Lower leg skin (tissue), 3 donors: ENCODE data around the gene TANC1.

Experiments
- POLR2A ChIP-seq, 2 donors: fragments of 450-650 bp; IDR thresholded peaks; one replicate each; pipeline ENCODE4 v1.6.1; 2016 to 2017; ENCODE audit warnings: antibody characterized with exemption in 2 of 2, mild to moderate bottlenecking in 1 of 2, moderate library complexity in 1 of 2
- TF ChIP-seq, protein P1 (sequence below), 3 donors: fragments of 450-650 bp; IDR thresholded peaks; one replicate each; pipeline ENCODE4 v1.5.1; 2016; ENCODE audit warnings: antibody characterized with exemption in 3 of 3, mild to moderate bottlenecking in 3 of 3, moderate library complexity in 2 of 3

DNA sequence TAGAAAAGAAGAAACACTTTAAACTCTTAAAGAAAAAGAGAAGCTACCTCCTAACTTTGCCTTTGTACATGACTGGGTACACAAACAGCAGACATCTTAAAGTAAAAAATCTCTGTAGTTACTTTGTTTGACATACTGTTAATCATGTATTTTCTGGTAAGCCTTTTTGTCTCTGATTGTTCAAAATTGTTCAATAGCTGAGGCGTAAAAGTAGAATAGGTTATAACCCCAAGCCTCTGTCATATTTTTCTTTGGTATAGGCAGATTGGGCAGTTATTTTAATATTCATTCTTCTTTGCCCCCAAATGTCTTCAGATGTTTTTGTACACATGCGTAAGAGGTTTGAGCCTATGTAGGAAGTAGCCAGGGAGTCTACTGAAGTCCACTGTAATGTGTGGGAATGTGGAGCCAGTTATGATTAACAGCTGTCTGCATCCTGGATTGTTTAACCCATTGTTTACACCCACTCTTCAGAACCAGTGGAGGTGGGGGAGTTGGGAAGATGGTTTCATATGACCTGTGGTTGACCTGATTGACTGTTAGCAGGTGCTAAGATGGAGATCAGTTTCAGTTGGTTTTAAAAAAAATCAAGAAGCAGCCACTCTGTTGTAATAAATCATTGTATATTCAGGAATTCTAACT, 150.5 kb downstream of the TANC1 start:
- TF ChIP-seq, protein P1, sequence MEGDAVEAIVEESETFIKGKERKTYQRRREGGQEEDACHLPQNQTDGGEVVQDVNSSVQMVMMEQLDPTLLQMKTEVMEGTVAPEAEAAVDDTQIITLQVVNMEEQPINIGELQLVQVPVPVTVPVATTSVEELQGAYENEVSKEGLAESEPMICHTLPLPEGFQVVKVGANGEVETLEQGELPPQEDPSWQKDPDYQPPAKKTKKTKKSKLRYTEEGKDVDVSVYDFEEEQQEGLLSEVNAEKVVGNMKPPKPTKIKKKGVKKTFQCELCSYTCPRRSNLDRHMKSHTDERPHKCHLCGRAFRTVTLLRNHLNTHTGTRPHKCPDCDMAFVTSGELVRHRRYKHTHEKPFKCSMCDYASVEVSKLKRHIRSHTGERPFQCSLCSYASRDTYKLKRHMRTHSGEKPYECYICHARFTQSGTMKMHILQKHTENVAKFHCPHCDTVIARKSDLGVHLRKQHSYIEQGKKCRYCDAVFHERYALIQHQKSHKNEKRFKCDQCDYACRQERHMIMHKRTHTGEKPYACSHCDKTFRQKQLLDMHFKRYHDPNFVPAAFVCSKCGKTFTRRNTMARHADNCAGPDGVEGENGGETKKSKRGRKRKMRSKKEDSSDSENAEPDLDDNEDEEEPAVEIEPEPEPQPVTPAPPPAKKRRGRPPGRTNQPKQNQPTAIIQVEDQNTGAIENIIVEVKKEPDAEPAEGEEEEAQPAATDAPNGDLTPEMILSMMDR (IDR thresholded peaks at IDR 0.05): no peak
- no peak for TF ChIP-seq POLR2A (IDR thresholded peaks at IDR 0.05)
